ENCODE data around the gene GRIK4.

GRIK4 gene

DNA sequence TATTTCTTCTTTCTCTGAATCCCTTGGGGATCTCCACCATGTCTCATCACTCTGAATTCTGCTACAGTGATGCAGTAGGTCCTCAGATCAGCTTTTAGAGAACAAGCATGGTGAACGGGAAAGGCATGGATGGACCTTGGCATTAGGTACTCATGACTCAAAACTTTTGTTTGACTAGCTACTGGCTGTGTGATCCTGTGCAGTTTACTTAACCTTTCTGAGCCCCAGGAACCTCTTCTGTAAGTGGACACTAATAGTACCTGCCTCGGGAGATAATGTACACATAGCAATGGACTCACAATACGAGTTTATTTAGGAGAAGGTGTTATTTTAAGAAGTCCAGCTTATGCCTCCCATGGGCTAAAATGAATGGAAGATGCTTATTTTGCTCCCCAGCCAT, 327.7 kb downstream of the GRIK4 start:
- no peak overlapping the region for H3K4me3 ChIP-seq (ENCODE audit: low read length)
- TF ChIP-seq, protein P1, sequence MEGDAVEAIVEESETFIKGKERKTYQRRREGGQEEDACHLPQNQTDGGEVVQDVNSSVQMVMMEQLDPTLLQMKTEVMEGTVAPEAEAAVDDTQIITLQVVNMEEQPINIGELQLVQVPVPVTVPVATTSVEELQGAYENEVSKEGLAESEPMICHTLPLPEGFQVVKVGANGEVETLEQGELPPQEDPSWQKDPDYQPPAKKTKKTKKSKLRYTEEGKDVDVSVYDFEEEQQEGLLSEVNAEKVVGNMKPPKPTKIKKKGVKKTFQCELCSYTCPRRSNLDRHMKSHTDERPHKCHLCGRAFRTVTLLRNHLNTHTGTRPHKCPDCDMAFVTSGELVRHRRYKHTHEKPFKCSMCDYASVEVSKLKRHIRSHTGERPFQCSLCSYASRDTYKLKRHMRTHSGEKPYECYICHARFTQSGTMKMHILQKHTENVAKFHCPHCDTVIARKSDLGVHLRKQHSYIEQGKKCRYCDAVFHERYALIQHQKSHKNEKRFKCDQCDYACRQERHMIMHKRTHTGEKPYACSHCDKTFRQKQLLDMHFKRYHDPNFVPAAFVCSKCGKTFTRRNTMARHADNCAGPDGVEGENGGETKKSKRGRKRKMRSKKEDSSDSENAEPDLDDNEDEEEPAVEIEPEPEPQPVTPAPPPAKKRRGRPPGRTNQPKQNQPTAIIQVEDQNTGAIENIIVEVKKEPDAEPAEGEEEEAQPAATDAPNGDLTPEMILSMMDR (IDR thresholded peaks at IDR 0.05; ENCODE audit: insufficient read depth, low read depth, low read length, missing control alignments): no peak
- DNase-seq (ENCODE audit: low read depth): no peak

DNA sequence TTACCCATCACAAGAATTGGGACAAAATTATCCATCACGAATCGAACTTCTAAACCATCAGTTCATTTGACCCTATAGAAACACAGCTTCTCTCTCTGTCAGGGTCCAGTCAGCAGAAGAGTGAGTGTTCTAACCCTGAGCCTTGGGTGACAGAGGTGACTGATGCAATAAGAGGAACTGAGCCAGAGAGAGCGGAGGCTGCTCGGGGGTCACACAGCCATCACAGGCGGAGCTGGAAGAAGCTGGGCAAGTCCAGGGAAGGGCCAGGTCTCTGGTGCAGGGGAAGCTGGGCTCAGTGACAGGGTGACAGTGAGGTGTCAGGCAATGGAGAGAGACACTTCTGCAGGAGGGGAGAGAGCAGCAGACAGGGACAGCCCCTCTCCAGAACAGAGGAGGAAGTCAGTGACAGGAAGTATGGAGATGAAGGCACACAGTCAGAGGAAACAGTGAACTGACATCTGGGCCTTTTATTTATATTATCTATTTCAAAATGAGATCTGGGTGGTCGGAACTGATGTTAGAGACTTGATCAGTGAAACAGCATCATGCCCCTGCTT, 328.4 kb downstream of the GRIK4 start:
- DNase-seq (ENCODE audit: low read depth): no peak
- no peak overlapping the region for H3K4me3 ChIP-seq (ENCODE audit: low read length)
- TF ChIP-seq, protein P1 (IDR thresholded peaks at IDR 0.05; ENCODE audit: insufficient read depth, low read depth, low read length, missing control alignments): no peak

- H3K4me3 ChIP-seq (ENCODE audit: low read length): no peak overlapping the region
- DNase-seq (ENCODE audit: low read depth): no peak
- TF ChIP-seq, protein P1 (IDR thresholded peaks at IDR 0.05; ENCODE audit: insufficient read depth, low read depth, low read length, missing control alignments): no peak
Observed at GRCh38 chr11:120840661-120841060, 329.1 kb downstream of the GRIK4 start.

GRCh38 chr11:120841074-120841473, 329.5 kb downstream of the GRIK4 start:
- no peak overlapping the region for H3K4me3 ChIP-seq (ENCODE audit: low read length)
- DNase-seq (ENCODE audit: low read depth): no peak
- TF ChIP-seq, protein P1 (IDR thresholded peaks at IDR 0.05; ENCODE audit: insufficient read depth, low read depth, low read length, missing control alignments): no peak

GRCh38 chr11:120842195-120842594, 330.6 kb downstream of the GRIK4 start:
- DNase-seq (ENCODE audit: low read depth): no peak
- TF ChIP-seq, protein P1 (IDR thresholded peaks at IDR 0.05; ENCODE audit: insufficient read depth, low read depth, low read length, missing control alignments): no peak
- no peak overlapping the region for H3K4me3 ChIP-seq (ENCODE audit: low read length)

DNA sequence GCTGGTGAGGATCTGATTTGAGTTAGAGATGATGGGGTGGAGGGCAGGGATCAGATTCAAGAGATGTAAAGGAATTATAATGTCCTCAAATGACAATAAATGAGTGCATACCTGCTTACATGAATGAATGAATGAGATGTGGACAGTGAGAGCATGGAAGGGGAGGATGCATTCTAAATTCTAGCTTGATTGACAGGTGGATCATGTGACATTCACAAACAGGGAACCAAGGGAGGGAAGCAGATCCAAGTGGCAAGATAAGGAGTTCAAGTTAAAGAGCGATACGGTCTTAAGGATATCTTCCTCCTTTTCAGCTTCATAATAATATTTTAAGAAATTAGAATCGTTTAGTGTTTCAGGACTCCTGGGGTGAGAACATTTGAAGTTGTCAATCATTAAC, 341.9 kb downstream of the GRIK4 start:
- no peak overlapping the region for H3K4me3 ChIP-seq (ENCODE audit: low read length)
- TF ChIP-seq, protein P1 (IDR thresholded peaks at IDR 0.05; ENCODE audit: insufficient read depth, low read depth, low read length, missing control alignments): no peak
- DNase-seq (ENCODE audit: low read depth): no peak

GRCh38 chr11:120854988-120855387, 343.4 kb downstream of the GRIK4 start:
- TF ChIP-seq, protein P1 (IDR thresholded peaks at IDR 0.05; ENCODE audit: insufficient read depth, low read depth, low read length, missing control alignments): no peak
- no peak overlapping the region for H3K4me3 ChIP-seq (ENCODE audit: low read length)
- DNase-seq (ENCODE audit: low read depth): no peak
